WERI-Rb-1 (cell line): ENCODE data around the gene OSBPL5.
"Not testable (repeated sequence)": the region's sequence is repeated elsewhere in the genome, so short reads cannot be mapped to it uniquely, and the experiment has no call there.

Experiments used
- DNase-seq: peaks from one replicate; pipeline ENCODE4 v3.0.0-alpha.2; 2020
- H3K27ac ChIP-seq: fragments of 250-450 bp; sonication (Bioruptor Pico); 2 replicates; pipeline ENCODE4 v1.5.1; 2020; ENCODE audit warnings: mild to moderate bottlenecking, moderate library complexity
- H3K27me3 ChIP-seq: fragments of 250-450 bp; sonication (Bioruptor Pico); 2 replicates; pipeline ENCODE4 v1.5.1; 2021; ENCODE audit warnings: mild to moderate bottlenecking, low read depth, moderate library complexity; ENCODE audit not compliant: insufficient read depth, severe bottlenecking
- H3K36me3 ChIP-seq: fragments of 250-450 bp; sonication (Bioruptor Pico); 2 replicates; pipeline ENCODE4 v1.5.1; 2020; ENCODE audit warnings: mild to moderate bottlenecking, moderate library complexity
- H3K4me3 ChIP-seq: 2 replicates; pipeline ENCODE4 v1.5.1; 2011; ENCODE audit warnings: low read depth, mild to moderate bottlenecking, control low read depth, low read length
- H3K9me3 ChIP-seq: fragments of 250-450 bp; sonication (Bioruptor Pico); 2 replicates; pipeline ENCODE4 v1.5.1; 2021; ENCODE audit warnings: mild to moderate bottlenecking, moderate library complexity; ENCODE audit not compliant: severe bottlenecking
- TF ChIP-seq, protein P1 (sequence below): IDR thresholded peaks from 2 replicates; pipeline ENCODE4 v1.5.1; 2011; ENCODE audit warnings: low read depth, mild to moderate bottlenecking, control low read depth, inconsistent platforms, low read length

The OSBPL5 gene

DNA sequence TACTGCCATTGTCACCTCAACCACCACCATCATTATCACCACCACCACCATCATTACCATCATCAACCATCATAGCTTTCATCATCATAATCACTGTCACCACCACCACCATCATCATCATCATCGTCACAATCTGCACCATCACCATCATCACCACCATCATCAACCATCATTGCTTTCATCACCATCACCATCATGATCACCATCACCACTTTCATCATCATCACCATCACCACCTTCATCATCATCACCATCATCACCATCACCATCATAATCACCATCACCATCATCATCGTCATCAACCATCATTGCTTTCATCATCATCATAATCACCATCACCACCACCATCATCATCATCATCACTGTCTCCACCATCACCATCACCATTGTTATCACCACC lies 8.7 kb upstream of the OSBPL5 start:
- peaks cover 11% of the 10 kb centered on the region for H3K9me3 ChIP-seq
- TF ChIP-seq, protein P1, sequence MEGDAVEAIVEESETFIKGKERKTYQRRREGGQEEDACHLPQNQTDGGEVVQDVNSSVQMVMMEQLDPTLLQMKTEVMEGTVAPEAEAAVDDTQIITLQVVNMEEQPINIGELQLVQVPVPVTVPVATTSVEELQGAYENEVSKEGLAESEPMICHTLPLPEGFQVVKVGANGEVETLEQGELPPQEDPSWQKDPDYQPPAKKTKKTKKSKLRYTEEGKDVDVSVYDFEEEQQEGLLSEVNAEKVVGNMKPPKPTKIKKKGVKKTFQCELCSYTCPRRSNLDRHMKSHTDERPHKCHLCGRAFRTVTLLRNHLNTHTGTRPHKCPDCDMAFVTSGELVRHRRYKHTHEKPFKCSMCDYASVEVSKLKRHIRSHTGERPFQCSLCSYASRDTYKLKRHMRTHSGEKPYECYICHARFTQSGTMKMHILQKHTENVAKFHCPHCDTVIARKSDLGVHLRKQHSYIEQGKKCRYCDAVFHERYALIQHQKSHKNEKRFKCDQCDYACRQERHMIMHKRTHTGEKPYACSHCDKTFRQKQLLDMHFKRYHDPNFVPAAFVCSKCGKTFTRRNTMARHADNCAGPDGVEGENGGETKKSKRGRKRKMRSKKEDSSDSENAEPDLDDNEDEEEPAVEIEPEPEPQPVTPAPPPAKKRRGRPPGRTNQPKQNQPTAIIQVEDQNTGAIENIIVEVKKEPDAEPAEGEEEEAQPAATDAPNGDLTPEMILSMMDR, result no peak
- H3K27ac ChIP-seq, result no peak overlapping the region
- no peaks in the 10 kb centered on the region for H3K36me3 ChIP-seq
- no peak overlapping the region for H3K4me3 ChIP-seq
- DNase-seq, result no peak
- H3K27me3 ChIP-seq, result no peaks in the 10 kb centered on the region

DNA sequence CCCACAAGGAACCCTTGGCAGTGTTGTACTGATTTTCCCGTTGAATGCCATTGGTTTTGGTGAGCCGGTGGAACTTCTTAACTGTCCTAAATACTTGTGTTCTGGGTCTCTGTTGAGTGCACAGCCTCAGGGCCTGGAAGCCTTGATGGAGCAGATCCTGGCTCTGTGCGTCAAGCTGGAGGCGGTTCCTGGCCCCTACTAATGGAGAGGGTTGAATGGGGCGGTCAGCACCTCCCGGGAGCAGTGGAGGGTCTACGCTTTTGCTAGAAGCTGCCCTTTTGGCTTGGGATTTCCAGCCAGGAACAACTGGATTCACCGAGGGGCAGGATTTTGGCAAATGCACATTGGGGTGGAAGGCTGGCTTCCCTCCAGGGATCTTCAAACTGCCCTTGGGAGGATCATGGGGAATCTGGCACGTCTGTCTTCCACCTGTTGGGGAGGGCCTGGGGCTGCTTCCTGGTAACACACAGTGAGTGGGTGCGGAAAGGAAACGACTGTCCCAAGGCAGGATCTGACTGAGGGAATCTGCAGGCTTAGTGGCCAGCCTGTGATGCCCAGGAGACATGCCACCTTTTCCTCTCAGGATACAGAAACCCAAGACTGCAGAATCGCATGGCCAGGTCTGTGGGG lies 6.9 kb upstream of the OSBPL5 start:
- H3K27me3 ChIP-seq, result no peaks in the 10 kb centered on the region
- no peaks in the 10 kb centered on the region for H3K36me3 ChIP-seq
- H3K27ac ChIP-seq, result no peak overlapping the region
- TF ChIP-seq, protein P1, result no peak
- H3K4me3 ChIP-seq, result no peak overlapping the region
- H3K9me3 ChIP-seq, result peaks cover 11% of the 10 kb centered on the region
- DNase-seq, result no peak

DNA sequence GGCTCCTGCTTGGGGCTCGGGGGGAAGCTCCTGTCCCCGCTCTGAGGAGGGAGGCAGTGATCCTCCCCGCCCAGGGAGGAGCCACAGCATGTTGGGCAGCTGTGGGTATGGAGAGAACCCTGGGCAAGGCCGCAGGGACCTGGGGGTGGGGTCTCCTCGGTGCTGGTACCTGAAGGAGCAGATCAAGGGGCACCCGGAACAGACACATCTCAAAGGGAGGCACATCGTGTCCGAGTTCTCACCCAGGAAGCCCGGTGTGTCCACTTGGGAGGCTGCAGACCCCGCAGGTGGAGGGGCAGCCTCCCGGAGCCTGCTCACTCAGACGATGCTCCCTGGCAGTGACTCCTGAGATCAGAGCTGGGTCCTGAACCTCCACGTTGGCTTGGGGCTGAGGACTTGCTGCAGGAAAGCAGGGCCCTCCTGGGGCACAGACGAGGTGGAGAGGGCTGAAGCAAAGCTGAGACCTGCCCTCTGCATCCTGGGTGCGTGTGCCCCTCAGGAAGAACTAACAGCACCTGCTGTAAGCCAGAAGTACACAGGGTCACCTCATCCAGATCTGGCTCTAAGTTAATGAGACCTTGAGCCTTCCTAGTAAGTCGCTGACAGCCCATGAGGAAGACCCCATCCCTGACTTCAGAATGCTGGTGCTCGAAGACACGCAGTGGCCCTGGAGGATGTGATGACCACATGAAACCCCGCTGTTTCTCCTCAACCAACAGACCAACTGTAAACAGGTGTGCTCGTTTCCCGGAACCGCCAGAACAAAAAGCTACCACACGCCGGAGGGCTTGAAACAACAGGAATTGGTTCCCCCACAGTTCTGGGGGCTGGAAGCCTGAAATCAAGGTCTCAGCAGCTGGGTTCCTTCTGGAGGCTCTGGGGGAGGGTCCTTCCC lies 5.9 kb upstream of the OSBPL5 start:
- H3K27me3 ChIP-seq, result no peaks in the 10 kb centered on the region
- H3K9me3 ChIP-seq, result peaks cover 4% of the 10 kb centered on the region
- no peak overlapping the region for H3K27ac ChIP-seq
- H3K4me3 ChIP-seq, result no peak overlapping the region
- H3K36me3 ChIP-seq, result no peaks in the 10 kb centered on the region
- DNase-seq, result no peak
- TF ChIP-seq, protein P1, result no peak

GRCh38 chr11:3170044-3170755 lies 5.1 kb upstream of the OSBPL5 start:
- Histone ChIP-seq H3K9me3 (no peaks in the 10 kb centered on the region), H3K36me3 (no peaks in the 10 kb centered on the region), H3K27ac (no peak overlapping the region), H3K27me3 (no peaks in the 10 kb centered on the region), H3K4me3 (no peak overlapping the region)
- no peak for DNase-seq
- TF ChIP-seq, protein P1, result no peak

GRCh38 chr11:3169255-3170043 lies 4.3 kb upstream of the OSBPL5 start:
- Histone ChIP-seq H3K36me3 (no peaks in the 10 kb centered on the region), H3K27ac (no peak overlapping the region), H3K4me3 (no peak overlapping the region), H3K9me3 (no peaks in the 10 kb centered on the region), H3K27me3 (no peaks in the 10 kb centered on the region)
- TF ChIP-seq, protein P1, result no peak
- DNase-seq, result no peak

- H3K27ac ChIP-seq, H3K4me3 ChIP-seq, H3K27me3 ChIP-seq, DNase-seq, H3K36me3 ChIP-seq, H3K9me3 ChIP-seq: not testable (repeated sequence)
These were observed 3.7 kb upstream of the OSBPL5 start for GRCh38 chr11:3168742-3169254.
